Measurements from ENCODE around the gene DNMT1. TPM values are rescaled to one million over a fixed set of nuclear protein-coding genes. Genes with fewer than 3 reads are reported as not detected.
"Not testable (repeated sequence)": the region's sequence is repeated elsewhere in the genome, so short reads cannot be mapped to it uniquely, and the experiment has no call there.

DNMT1 gene
- total and polyA plus RNA-seq, 4 donors: 7.1 to 89.0 (median 46.2) TPM

GRCh38 chr19:10209315-10209714 is 14.6 kb upstream of the DNMT1 start:
- Histone ChIP-seq H3K27me3 (ENCODE audit: control insufficient read depth in 1 of 2, insufficient read depth in 2 of 2, low read length in 1 of 2) (no peaks in the 10 kb centered on the region), H3K27ac (ENCODE audit: low read depth in 1 of 2, low read length in 2 of 2) (no peak overlapping the region), H3K4me3 (ENCODE audit: low read length in 2 of 2) (no peak overlapping the region), H3K36me3 (ENCODE audit: control insufficient read depth in 1 of 2, insufficient read depth in 2 of 2, low read length in 1 of 2) (no peaks in the 10 kb centered on the region), H3K9me3 (ENCODE audit: control insufficient read depth, low read length) (peaks cover 2% of the 10 kb centered on the region), H3K4me1 (ENCODE audit: control insufficient read depth in 1 of 2, insufficient read depth in 2 of 2, low read length in 2 of 2) (no peaks in the 10 kb centered on the region)
- no peak for DNase-seq
- no peak for ATAC-seq (ENCODE audit: low FRiP score)
- intact Hi-C loops (cut with DNase I): no loop called here
- 72 to 73% methylated on average over 4 of the region's 4 CpGs for WGBS, 2 donors

- no peaks in the 10 kb centered on the region for H3K36me3 ChIP-seq (ENCODE audit: control insufficient read depth in 1 of 2, insufficient read depth in 2 of 2, low read length in 1 of 2)
Measured at GRCh38 chr19:10207026-10207425, 12.3 kb upstream of the DNMT1 start.

GRCh38 chr19:10206226-10206885 is 11.6 kb upstream of the DNMT1 start:
- H3K27me3 ChIP-seq (ENCODE audit: control insufficient read depth in 1 of 2, insufficient read depth in 2 of 2, low read length in 1 of 2): no peaks in the 10 kb centered on the region
- ATAC-seq (ENCODE audit: low FRiP score) (no peak), DNase-seq (no peak)
- H3K4me3 ChIP-seq (ENCODE audit: low read length in 2 of 2): no peak overlapping the region
- intact Hi-C loops (cut with DNase I): no loop called here
- H3K9me3 ChIP-seq (ENCODE audit: control insufficient read depth, low read length): peaks cover 2% of the 10 kb centered on the region
- H3K27ac ChIP-seq (ENCODE audit: low read depth in 1 of 2, low read length in 2 of 2): no peak overlapping the region
- no peaks in the 10 kb centered on the region for H3K4me1 ChIP-seq (ENCODE audit: control insufficient read depth in 1 of 2, insufficient read depth in 2 of 2, low read length in 2 of 2)
- no peaks in the 10 kb centered on the region for H3K36me3 ChIP-seq (ENCODE audit: control insufficient read depth in 1 of 2, insufficient read depth in 2 of 2, low read length in 1 of 2)
- 78 to 79% methylated on average over 10 of the region's 10 CpGs for WGBS, 2 donors

More at GRCh38 chr19:10207026-10207425, 12.3 kb upstream of the DNMT1 start:
- no peaks in the 10 kb centered on the region for H3K27me3 ChIP-seq (ENCODE audit: control insufficient read depth in 1 of 2, insufficient read depth in 2 of 2, low read length in 1 of 2)
- intact Hi-C loops (cut with DNase I): no loop called here
- H3K27ac ChIP-seq (ENCODE audit: low read depth in 1 of 2, low read length in 2 of 2): no peak overlapping the region
- no peak for DNase-seq
- H3K9me3 ChIP-seq (ENCODE audit: control insufficient read depth, low read length): peaks cover 2% of the 10 kb centered on the region
- no peak overlapping the region for H3K4me3 ChIP-seq (ENCODE audit: low read length in 2 of 2)
- 96 to 98% methylated on average over 1 of the region's 1 CpG for WGBS, 2 donors
- H3K4me1 ChIP-seq (ENCODE audit: control insufficient read depth in 1 of 2, insufficient read depth in 2 of 2, low read length in 2 of 2): no peaks in the 10 kb centered on the region
- no peak for ATAC-seq (ENCODE audit: low FRiP score)

GRCh38 chr19:10205636-10206035 is 10.9 kb upstream of the DNMT1 start:
- intact Hi-C loops (cut with DNase I): no loop called here
- H3K4me3 ChIP-seq (ENCODE audit: low read length in 2 of 2): no peak overlapping the region
- H3K27me3 ChIP-seq (ENCODE audit: control insufficient read depth in 1 of 2, insufficient read depth in 2 of 2, low read length in 1 of 2): no peaks in the 10 kb centered on the region
- no peaks in the 10 kb centered on the region for H3K4me1 ChIP-seq (ENCODE audit: control insufficient read depth in 1 of 2, insufficient read depth in 2 of 2, low read length in 2 of 2)
- peaks cover 2% of the 10 kb centered on the region for H3K9me3 ChIP-seq (ENCODE audit: control insufficient read depth, low read length)
- no peak for ATAC-seq (ENCODE audit: low FRiP score)
- 94 to 98% methylated on average over 4 of the region's 4 CpGs for WGBS, 2 donors
- no peaks in the 10 kb centered on the region for H3K36me3 ChIP-seq (ENCODE audit: control insufficient read depth in 1 of 2, insufficient read depth in 2 of 2, low read length in 1 of 2)
- DNase-seq: no peak
- no peak overlapping the region for H3K27ac ChIP-seq (ENCODE audit: low read depth in 1 of 2, low read length in 2 of 2)

- ATAC-seq (ENCODE audit: low FRiP score) (no peak), DNase-seq (no peak)
- Histone ChIP-seq H3K27ac (ENCODE audit: low read depth in 1 of 2, low read length in 2 of 2) (no peak overlapping the region), H3K9me3 (ENCODE audit: control insufficient read depth, low read length) (peaks cover 2% of the 10 kb centered on the region), H3K27me3 (ENCODE audit: control insufficient read depth in 1 of 2, insufficient read depth in 2 of 2, low read length in 1 of 2) (no peaks in the 10 kb centered on the region), H3K4me3 (ENCODE audit: low read length in 2 of 2) (no peak overlapping the region), H3K4me1 (ENCODE audit: control insufficient read depth in 1 of 2, insufficient read depth in 2 of 2, low read length in 2 of 2) (no peaks in the 10 kb centered on the region), H3K36me3 (ENCODE audit: control insufficient read depth in 1 of 2, insufficient read depth in 2 of 2, low read length in 1 of 2) (no peaks in the 10 kb centered on the region)
- intact Hi-C loops (cut with DNase I): no loop called here
- WGBS, 2 donors: 94 to 96% methylated on average over 3 of the region's 3 CpGs
Measured at GRCh38 chr19:10203686-10204085, 8.9 kb upstream of the DNMT1 start.

- Histone ChIP-seq H3K27ac (ENCODE audit: low read depth in 1 of 2, low read length in 2 of 2) (no peak overlapping the region), H3K4me3 (ENCODE audit: low read length in 2 of 2) (no peak overlapping the region), H3K27me3 (ENCODE audit: control insufficient read depth in 1 of 2, insufficient read depth in 2 of 2, low read length in 1 of 2) (no peaks in the 10 kb centered on the region), H3K9me3 (ENCODE audit: control insufficient read depth, low read length) (no peaks in the 10 kb centered on the region), H3K36me3 (ENCODE audit: control insufficient read depth in 1 of 2, insufficient read depth in 2 of 2, low read length in 1 of 2) (no peaks in the 10 kb centered on the region), H3K4me1 (ENCODE audit: control insufficient read depth in 1 of 2, insufficient read depth in 2 of 2, low read length in 2 of 2) (no peaks in the 10 kb centered on the region)
- DNase-seq (no peak), ATAC-seq (ENCODE audit: low FRiP score) (no peak)
- intact Hi-C loops (cut with DNase I): no loop called here
- WGBS, 2 donors: 69 to 83% methylated on average over 3 of the region's 3 CpGs
Measured at GRCh38 chr19:10201176-10201575, 6.4 kb upstream of the DNMT1 start.

- ATAC-seq (ENCODE audit: low FRiP score); H3K4me1 ChIP-seq (ENCODE audit: control insufficient read depth in 1 of 2, insufficient read depth in 2 of 2, low read length in 2 of 2): not testable (repeated sequence)
- WGBS, 2 donors: 82 to 87% methylated on average over 15 of the region's 15 CpGs
Measured at GRCh38 chr19:10200101-10200500, 5.3 kb upstream of the DNMT1 start.

GRCh38 chr19:10198889-10199644 is 4.3 kb upstream of the DNMT1 start:
- H3K27ac ChIP-seq (ENCODE audit: low read depth in 1 of 2, low read length in 2 of 2); ATAC-seq (ENCODE audit: low FRiP score); DNase-seq; H3K9me3 ChIP-seq (ENCODE audit: control insufficient read depth, low read length); H3K27me3 ChIP-seq (ENCODE audit: control insufficient read depth in 1 of 2, insufficient read depth in 2 of 2, low read length in 1 of 2); H3K36me3 ChIP-seq (ENCODE audit: control insufficient read depth in 1 of 2, insufficient read depth in 2 of 2, low read length in 1 of 2); intact Hi-C loops (cut with DNase I); H3K4me3 ChIP-seq (ENCODE audit: low read length in 2 of 2); H3K4me1 ChIP-seq (ENCODE audit: control insufficient read depth in 1 of 2, insufficient read depth in 2 of 2, low read length in 2 of 2): not testable (repeated sequence)
- 67 to 72% methylated on average over 11 of the region's 11 CpGs for WGBS, 2 donors

More at GRCh38 chr19:10200101-10200500, 5.3 kb upstream of the DNMT1 start:
- H3K36me3 ChIP-seq (ENCODE audit: control insufficient read depth in 1 of 2, insufficient read depth in 2 of 2, low read length in 1 of 2); H3K4me3 ChIP-seq (ENCODE audit: low read length in 2 of 2); intact Hi-C loops (cut with DNase I); DNase-seq; H3K27me3 ChIP-seq (ENCODE audit: control insufficient read depth in 1 of 2, insufficient read depth in 2 of 2, low read length in 1 of 2); H3K27ac ChIP-seq (ENCODE audit: low read depth in 1 of 2, low read length in 2 of 2); H3K9me3 ChIP-seq (ENCODE audit: control insufficient read depth, low read length): not testable (repeated sequence)

- ATAC-seq (ENCODE audit: low FRiP score) (no peak), DNase-seq (no peak)
- Histone ChIP-seq H3K9me3 (ENCODE audit: control insufficient read depth, low read length) (no peaks in the 10 kb centered on the region), H3K36me3 (ENCODE audit: control insufficient read depth in 1 of 2, insufficient read depth in 2 of 2, low read length in 1 of 2) (no peaks in the 10 kb centered on the region), H3K27ac (ENCODE audit: low read depth in 1 of 2, low read length in 2 of 2) (no peak overlapping the region), H3K27me3 (ENCODE audit: control insufficient read depth in 1 of 2, insufficient read depth in 2 of 2, low read length in 1 of 2) (no peaks in the 10 kb centered on the region), H3K4me1 (ENCODE audit: control insufficient read depth in 1 of 2, insufficient read depth in 2 of 2, low read length in 2 of 2) (no peaks in the 10 kb centered on the region), H3K4me3 (ENCODE audit: low read length in 2 of 2) (peak overlapping the region in 1 of 2 donors; percentile 69)
- WGBS, 2 donors: 20 to 21% methylated on average over 6 of the region's 6 CpGs
- intact Hi-C loops (cut with DNase I): loop anchor here in 1 of 2 donors (2.0 kb wide), 1 partner anchor 56 kb away; no protein-coding TSS in a partner anchor
Measured at GRCh38 chr19:10195199-10195519, 406 bp upstream of the DNMT1 start.

Measured in aorta (tissue), 5 donors.